PC-9 (cell line): ENCODE measurements around the gene SMDT1. TPM values are rescaled to one million over a fixed set of nuclear protein-coding genes. Genes with fewer than 3 reads are reported as not detected.

ENCODE experiments used
- BruUV-seq: library from RNA; stranded (reverse); fragments of 400-500 nt; replicated peaks from 2 replicates; lab custom pipeline; 2021; lab: Mats Ljungman, UMichigan
- CTCF ChIA-PET: fragments of 300-600 bp; sonication (Branson Sonifier 250); formaldehyde crosslinking; loops from one replicate; lab custom pipeline; 2022; ENCODE audit warnings: antibody characterized with exemption; lab: Charles Lee
- POLR2A ChIA-PET: fragments of 300-600 bp; sonication (Branson Sonifier 250); formaldehyde crosslinking; loops from one replicate; lab custom pipeline; 2022; ENCODE audit warnings: antibody characterized with exemption; ENCODE audit not compliant: unreplicated experiment; lab: Charles Lee
- DNase-seq, 2 experiments: peaks; one replicate each; pipeline versions ENCODE4 v3.0.0 to v3.0.0-alpha.2; 2015 to 2022; ENCODE audit warnings: mixed read lengths in 1 of 2
- H2AFZ ChIP-seq: fragments of 200-600 bp; sonication (generic); 2 replicates; pipeline ENCODE4 v1.8.1; 2017; ENCODE audit warnings: antibody characterized with exemption
- H3F3A ChIP-seq: fragments of 200-600 bp; sonication (generic); 2 replicates; pipeline ENCODE4 v1.8.1; 2017; ENCODE audit warnings: antibody characterized with exemption, mild to moderate bottlenecking, low read depth; ENCODE audit not compliant: insufficient read depth
- H3K27ac ChIP-seq: fragments of 200-600 bp; sonication (generic); 2 replicates; pipeline ENCODE4 v1.6.1; 2016; ENCODE audit warnings: mixed run types
- H3K27me3 ChIP-seq: fragments of 200-600 bp; sonication (generic); 2 replicates; pipeline ENCODE4 v1.6.1; 2016; ENCODE audit warnings: low read depth, mixed run types; ENCODE audit not compliant: insufficient read depth
- H3K36me3 ChIP-seq: fragments of 200-600 bp; sonication (generic); 2 replicates; pipeline ENCODE4 v1.6.1; 2016; ENCODE audit warnings: low read depth, mixed run types
- H3K4me1 ChIP-seq: fragments of 200-600 bp; sonication (generic); replicated peaks from 2 replicates; pipeline ENCODE4 v1.6.1; 2016; ENCODE audit warnings: mixed run types; ENCODE audit not compliant: insufficient read depth
- H3K4me2 ChIP-seq: fragments of 200-600 bp; sonication (generic); 2 replicates; pipeline ENCODE4 v1.6.1; 2017; ENCODE audit warnings: mixed run types
- H3K4me3 ChIP-seq: fragments of 200-600 bp; sonication (generic); 2 replicates; pipeline ENCODE4 v1.6.1; 2016; ENCODE audit warnings: mixed run types
- H3K79me2 ChIP-seq: fragments of 200-600 bp; sonication (generic); 2 replicates; pipeline ENCODE4 v1.6.1; 2017; ENCODE audit warnings: low read depth, mixed run types
- H3K9me2 ChIP-seq: fragments of 200-600 bp; sonication (generic); 2 replicates; pipeline ENCODE4 v1.8.1; 2017; ENCODE audit warnings: mild to moderate bottlenecking; ENCODE audit not compliant: insufficient read depth
- H3K9me3 ChIP-seq: fragments of 200-600 bp; sonication (generic); 2 replicates; pipeline ENCODE4 v1.8.1; 2016; ENCODE audit warnings: low read depth; ENCODE audit not compliant: insufficient read depth
- H4K20me1 ChIP-seq: fragments of 200-600 bp; sonication (generic); 2 replicates; pipeline ENCODE4 v1.8.1; 2017; ENCODE audit not compliant: insufficient read depth
- CTCF ChIP-seq: fragments of 200-600 bp; sonication (generic); conservative IDR thresholded peaks from 2 replicates; pipeline ENCODE4 v1.6.1; 2017; ENCODE audit warnings: mixed run types, antibody characterized with exemption, mild to moderate bottlenecking, moderate library complexity
- EZH2 ChIP-seq: fragments of 200-600 bp; sonication (generic); IDR thresholded peaks from 2 replicates; pipeline ENCODE4 v1.8.0; 2017; ENCODE audit warnings: antibody characterized with exemption, low read depth
- intact Hi-C: fragments of 100-400 bp; cut with micrococcal nuclease; formaldehyde crosslinking; loops from one replicate; pipeline ENCODE4 v1.10.0; 2022; ENCODE audit not compliant: unreplicated experiment
- total RNA-seq: library from RNA; stranded (reverse); gene quantifications from 2 replicates; pipeline ENCODE4 v1.2.3, GENCODE V29; 2021

Gene SMDT1
- total RNA-seq, 1 experiment from 2014 or later = 55.3 TPM

DNA sequence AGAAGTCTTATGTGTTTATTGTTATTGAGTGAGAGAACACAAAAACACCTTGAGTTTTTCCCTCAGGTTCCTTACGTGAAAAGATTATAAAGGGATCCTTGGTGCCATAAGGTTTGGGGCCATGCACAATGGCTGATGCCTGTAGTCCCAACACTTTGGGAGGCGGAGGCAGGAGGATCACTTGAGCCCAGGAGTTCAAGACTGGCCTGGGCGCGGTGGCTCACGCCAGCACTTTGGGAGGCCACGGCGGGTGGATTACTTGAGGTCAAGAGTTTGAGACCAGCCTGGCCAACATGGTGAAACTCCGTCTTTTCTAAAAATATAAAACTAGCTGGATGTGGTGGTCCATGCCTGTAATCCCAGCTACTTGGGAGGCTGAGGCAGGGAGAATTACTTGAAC lies 5.4 kb downstream of the SMDT1 start:
- TF ChIP-seq EZH2 = no peak
- no peak for TF ChIP-seq CTCF
- Histone ChIP-seq H3K9me2 (no peaks in the 10 kb centered on the region), H3K27ac (no peak overlapping the region), H2AFZ (no peak overlapping the region), H3K4me2 (no peak overlapping the region), H4K20me1 (no peaks in the 10 kb centered on the region; the same call in 1 of the 2 replicates), H3K27me3 (no peaks in the 10 kb centered on the region), H3K36me3 (peaks cover 21% of the 10 kb centered on the region), H3F3A (peaks cover 17% of the 10 kb centered on the region; the same call in 1 of the 2 replicates), H3K79me2 (peaks cover 41% of the 10 kb centered on the region), H3K9me3 (no peaks in the 10 kb centered on the region), H3K4me1 (peaks cover 15% of the 10 kb centered on the region; the same call in 1 of the 2 replicates), H3K4me3 (no peak overlapping the region)
- BruUV-seq = no TSS peak
- no peak for DNase-seq
- intact Hi-C loops = no loop called here
- ChIA-PET POLR2A (no interaction called here), CTCF (interaction anchor here (0.7 kb wide), 1 partner anchor 431 kb away, joined by 4 read pairs; no protein-coding TSS in a partner anchor)

DNA sequence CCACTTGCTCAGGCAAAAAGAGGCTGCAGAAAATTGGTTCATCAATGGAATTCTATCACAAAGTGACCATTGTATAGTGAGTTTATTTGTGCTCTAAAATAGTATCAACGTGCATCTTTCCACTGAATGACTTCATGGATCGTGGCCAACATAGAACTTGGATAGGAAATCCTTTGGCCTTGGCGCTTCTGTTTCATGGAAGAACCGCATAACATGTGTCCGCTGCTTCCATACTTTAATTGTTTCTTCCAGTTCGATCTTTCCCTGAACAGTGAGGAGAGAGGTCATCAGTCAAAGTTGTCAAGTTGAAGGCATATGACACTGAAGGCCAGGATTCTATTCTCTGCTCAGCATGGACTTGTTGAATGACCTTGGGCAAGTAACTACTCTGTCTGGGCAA lies 6.6 kb downstream of the SMDT1 start:
- H3K79me2 ChIP-seq = peaks cover 33% of the 10 kb centered on the region
- H3K36me3 ChIP-seq = peaks cover 21% of the 10 kb centered on the region
- H2AFZ ChIP-seq = no peak overlapping the region
- H3F3A ChIP-seq = peaks cover 18% of the 10 kb centered on the region; the same call in 1 of the 2 replicates
- H3K4me2 ChIP-seq = no peak overlapping the region
- POLR2A ChIA-PET = no interaction called here
- H3K9me3 ChIP-seq = no peaks in the 10 kb centered on the region
- H4K20me1 ChIP-seq = no peaks in the 10 kb centered on the region; the same call in 1 of the 2 replicates
- intact Hi-C loops = no loop called here
- no peak for DNase-seq
- H3K27ac ChIP-seq = no peak overlapping the region
- no peaks in the 10 kb centered on the region for H3K9me2 ChIP-seq
- CTCF ChIA-PET = no interaction called here
- no peak overlapping the region for H3K4me3 ChIP-seq
- TF ChIP-seq CTCF (no peak), EZH2 (no peak)
- BruUV-seq = no TSS peak
- peaks cover 9% of the 10 kb centered on the region; the same call in 1 of the 2 replicates for H3K4me1 ChIP-seq
- no peaks in the 10 kb centered on the region for H3K27me3 ChIP-seq

DNA sequence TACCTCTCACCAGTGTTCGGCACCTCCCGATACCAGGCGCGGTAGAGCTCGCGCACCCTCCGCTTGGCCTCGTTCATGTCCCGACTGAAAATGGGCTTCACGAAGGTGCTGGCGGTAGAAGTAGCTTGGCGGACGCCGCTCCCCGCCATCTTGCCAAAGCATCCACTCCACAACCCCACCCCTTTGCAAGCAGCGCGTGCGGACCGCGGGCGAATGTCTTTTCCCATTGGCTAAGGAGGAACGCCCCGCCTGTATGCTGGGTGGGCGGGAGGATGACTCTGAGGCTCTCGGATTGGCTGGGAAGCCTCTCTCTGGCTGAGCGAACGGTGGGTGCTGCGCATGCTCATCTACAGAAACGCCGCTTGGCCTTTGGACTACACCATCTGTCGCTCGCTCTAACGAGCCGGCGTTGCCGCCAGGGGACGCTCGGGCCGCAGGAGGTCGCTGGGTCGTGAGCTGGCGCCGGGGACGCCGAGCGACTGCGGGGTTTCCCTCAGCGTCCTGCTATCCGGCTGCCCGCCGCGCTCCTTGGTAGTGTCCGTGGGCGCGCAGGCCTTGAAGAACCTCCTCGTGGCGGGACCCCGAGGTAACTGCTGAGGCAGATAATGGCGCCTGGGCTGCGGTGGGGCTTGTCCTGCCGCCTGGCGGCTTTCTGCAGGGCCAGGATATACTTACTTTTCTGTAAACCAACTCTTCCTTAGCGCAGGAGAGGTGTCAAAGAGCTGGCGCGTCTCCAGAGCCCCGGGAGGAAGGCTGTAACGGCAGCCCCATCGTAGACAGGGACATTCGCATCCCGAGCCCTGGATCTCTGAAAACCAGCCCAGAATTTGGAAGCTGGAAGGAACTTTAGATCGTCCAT lies 11.3 kb downstream of the SMDT1 start, which contains the start of gene NDUFA6:
TSS of gene NDUFA6 (minus strand) at position 177 of the 859 bp plus-strand sequence. CDS start at position 149, 28 bp downstream.
- Histone ChIP-seq H3K27ac (peak within 1 kb of the TSS; percentile 59), H4K20me1 (no peaks in the 10 kb centered on the region; the same call in 1 of the 2 replicates), H3K36me3 (peaks cover 19% of the 10 kb centered on the region), H3K4me3 (peak within 1 kb of the TSS; percentile 98), H3F3A (peaks cover 23% of the 10 kb centered on the region; the same call in 1 of the 2 replicates), H3K9me2 (no peaks in the 10 kb centered on the region), H3K79me2 (peaks cover 25% of the 10 kb centered on the region), H3K9me3 (no peaks in the 10 kb centered on the region), H3K4me1 (peaks cover 16% of the 10 kb centered on the region; the same call in 1 of the 2 replicates), H2AFZ (peak within 1 kb of the TSS; percentile 97), H3K4me2 (peak within 1 kb of the TSS; percentile 90), H3K27me3 (no peaks in the 10 kb centered on the region)
- ChIA-PET POLR2A (interaction anchor here (0.5 to 0.7 kb wide), 10 partner anchors 9 to 1378 kb away, joined by 3 to 31 read pairs (median 4); partner anchors contain the start of genes SMDT1 and WBP2NL), CTCF (interaction anchor here (0.6 to 2.1 kb wide), 8 partner anchors 8 to 485 kb away, joined by 3 to 28 read pairs (median 10); no protein-coding TSS in a partner anchor)
- peak; percentile 98 for DNase-seq
- BruUV-seq = no TSS peak
- TF ChIP-seq CTCF (peak; percentile 92), EZH2 (no peak)
- intact Hi-C loops = loop anchor here (1.0 to 5.0 kb wide), 6 partner anchors 12 to 354 kb away; partner anchors contain the start of gene SMDT1
